NB4 (cell line): ENCODE measurements around the gene C1orf94.

Experiments
- DNase-seq: peaks from one replicate; pipeline ENCODE4 v3.0.0; 2010; ENCODE audit warnings: low read depth
- H3K4me3 ChIP-seq: one replicate; pipeline ENCODE4 v1.5.1; 2011; ENCODE audit warnings: mild to moderate bottlenecking, low read depth, low read length, moderate library complexity
- CTCF ChIP-seq: IDR thresholded peaks from one replicate; pipeline ENCODE4 v1.5.1; 2012; ENCODE audit warnings: low read depth, low read length
- MAX ChIP-seq: IDR thresholded peaks from 2 replicates; pipeline ENCODE4 v1.6.1; 2011; ENCODE audit warnings: low read depth, low read length
- MYC ChIP-seq: IDR thresholded peaks from 2 replicates; pipeline ENCODE4 v1.6.1; 2011; ENCODE audit warnings: low read depth, low read length
- POLR2A ChIP-seq: IDR thresholded peaks from 2 replicates; pipeline ENCODE4 v1.6.1; 2011; ENCODE audit warnings: mild to moderate bottlenecking; ENCODE audit not compliant: insufficient read length; ENCODE audit errors: extremely low read depth

C1orf94 gene

GRCh38 chr1:34131396-34132160 lies 45.1 kb upstream of the C1orf94 start:
- DNase-seq: no peak
- H3K4me3 ChIP-seq: no peak overlapping the region
- no peak for TF ChIP-seq MYC
- TF ChIP-seq POLR2A: no peak
- TF ChIP-seq CTCF: no peak
- no peak for TF ChIP-seq MAX

GRCh38 chr1:34132161-34132420 lies 44.6 kb upstream of the C1orf94 start:
- no peak overlapping the region for H3K4me3 ChIP-seq
- TF ChIP-seq CTCF (no peak), POLR2A (no peak), MAX (no peak), MYC (no peak)
- no peak for DNase-seq

DNA sequence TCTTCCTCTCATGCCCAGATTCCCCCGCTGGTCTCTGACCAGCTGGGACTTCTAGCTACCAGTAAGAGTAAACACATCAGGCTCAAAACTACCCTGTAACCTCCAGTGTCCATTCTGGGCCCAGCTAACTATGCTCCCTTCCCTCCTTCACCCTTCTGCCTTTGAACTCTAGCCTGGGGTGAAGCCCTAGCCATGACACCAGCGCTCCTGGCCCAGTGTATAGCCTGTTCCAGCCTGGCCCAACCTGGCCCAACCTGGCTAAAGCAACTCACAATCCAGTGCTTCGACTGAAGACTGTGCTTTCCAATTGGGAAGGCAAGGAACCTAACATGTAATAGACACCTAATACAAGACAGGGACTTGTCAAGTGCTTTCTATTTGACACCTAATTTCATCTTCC lies 39.3 kb upstream of the C1orf94 start:
- H3K4me3 ChIP-seq: no peak overlapping the region
- no peak for TF ChIP-seq MYC
- no peak for TF ChIP-seq MAX
- DNase-seq: no peak

DNA sequence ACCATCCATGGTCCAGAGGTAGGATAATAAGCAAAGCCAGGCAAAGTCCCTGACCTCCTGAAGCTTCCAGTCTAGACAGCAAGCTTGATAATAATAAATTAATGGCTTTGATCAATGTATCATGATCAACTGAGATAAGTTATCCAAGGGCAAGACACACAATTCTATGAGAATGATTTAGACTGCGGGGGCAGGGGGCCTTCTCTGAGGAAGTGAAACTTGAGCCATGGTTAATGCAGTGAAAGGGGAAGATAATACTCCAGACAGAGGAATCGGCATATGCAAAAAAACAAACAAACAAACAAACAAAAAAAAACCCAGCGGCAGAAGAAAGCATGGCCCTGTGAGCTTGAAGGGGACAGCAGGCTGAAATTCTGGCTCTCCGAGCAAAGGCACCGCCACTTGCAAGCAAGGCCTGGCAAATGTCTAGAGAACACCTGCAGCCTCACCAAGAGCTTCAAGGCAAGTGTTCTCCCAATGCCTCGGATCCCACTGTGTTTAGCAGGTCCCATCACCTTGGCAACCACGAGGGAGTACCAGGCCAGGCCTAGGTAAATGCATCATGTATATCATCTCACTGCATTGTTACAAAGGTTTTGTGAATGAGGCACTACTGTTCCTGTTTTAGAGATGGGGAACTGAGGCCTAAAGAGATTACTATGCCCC lies 36.6 kb upstream of the C1orf94 start:
- TF ChIP-seq MAX: no peak
- TF ChIP-seq MYC: no peak
- no peak for TF ChIP-seq POLR2A
- TF ChIP-seq CTCF: no peak
- no peak for DNase-seq
- no peak overlapping the region for H3K4me3 ChIP-seq

DNA sequence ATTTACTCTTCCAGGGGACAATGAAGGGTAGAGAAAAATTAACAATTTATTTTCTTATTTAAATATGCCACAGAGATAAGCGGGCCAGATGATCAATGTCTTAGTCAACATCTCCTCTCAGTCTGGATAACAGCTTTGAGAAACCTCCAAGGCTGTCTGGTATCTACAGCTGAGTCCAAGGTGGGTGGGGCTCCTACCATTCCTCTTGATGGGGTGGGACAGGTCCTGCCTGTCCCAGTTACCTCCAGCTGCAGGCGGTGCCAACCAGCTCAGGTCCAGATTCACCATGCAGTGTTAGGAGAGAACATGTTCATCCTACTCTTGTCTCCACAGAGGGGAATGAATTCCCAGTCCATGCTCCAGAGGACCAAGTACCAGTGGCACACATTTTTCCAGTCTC lies 32.7 kb upstream of the C1orf94 start:
- no peak for DNase-seq
- TF ChIP-seq POLR2A (no peak), MYC (no peak), CTCF (no peak), MAX (no peak)
- no peak overlapping the region for H3K4me3 ChIP-seq

- TF ChIP-seq CTCF (no peak), MAX (no peak), POLR2A (no peak), MYC (no peak)
- DNase-seq: no peak
- no peak overlapping the region for H3K4me3 ChIP-seq
Measured at GRCh38 chr1:34144766-34145165, 31.9 kb upstream of the C1orf94 start.
